ENCODE results near the gene GALNT7.

Gene GALNT7

GRCh38 chr4:173370130-173370476 lies 201.5 kb downstream of the GALNT7 start:
- Mint-ChIP-seq H3K4me1 (peaks cover 31% of the 10 kb centered on the region), H3K27ac (ENCODE audit: low read depth) (peak overlapping the region; percentile 98), H3K36me3 (ENCODE audit: insufficient read depth) (peaks cover 18% of the 10 kb centered on the region), H3K9me3 (no peaks in the 10 kb centered on the region), H3K27me3 (no peaks in the 10 kb centered on the region), H3K4me3 (peak overlapping the region; percentile 99)
- no peak for DNase-seq (ENCODE audit: low spot score in 2 of 2)
- ATAC-seq (replicated peaks; ENCODE audit: extremely low read depth, poor library complexity, severe bottlenecking): peak; percentile 47

GRCh38 chr4:173370477-173371291 lies 202.1 kb downstream of the GALNT7 start, which contains the start of gene SAP30:
Gene SAP30, plus strand, starts transcription at chr4:173370954. Its CDS starts 229 bp downstream, at chr4:173371183.
- Mint-ChIP-seq H3K27me3 (no peaks in the 10 kb centered on the region), H3K9me3 (no peaks in the 10 kb centered on the region), H3K36me3 (ENCODE audit: insufficient read depth) (peaks cover 18% of the 10 kb centered on the region), H3K4me1 (peaks cover 26% of the 10 kb centered on the region), H3K4me3 (peak within 1 kb of the TSS; percentile 99), H3K27ac (ENCODE audit: low read depth) (peak within 1 kb of the TSS; percentile 98)
- DNase-seq (ENCODE audit: low spot score in 2 of 2): peak; percentile 85 to 91
- peak; percentile 85 for ATAC-seq (replicated peaks; ENCODE audit: extremely low read depth, poor library complexity, severe bottlenecking)

DNA sequence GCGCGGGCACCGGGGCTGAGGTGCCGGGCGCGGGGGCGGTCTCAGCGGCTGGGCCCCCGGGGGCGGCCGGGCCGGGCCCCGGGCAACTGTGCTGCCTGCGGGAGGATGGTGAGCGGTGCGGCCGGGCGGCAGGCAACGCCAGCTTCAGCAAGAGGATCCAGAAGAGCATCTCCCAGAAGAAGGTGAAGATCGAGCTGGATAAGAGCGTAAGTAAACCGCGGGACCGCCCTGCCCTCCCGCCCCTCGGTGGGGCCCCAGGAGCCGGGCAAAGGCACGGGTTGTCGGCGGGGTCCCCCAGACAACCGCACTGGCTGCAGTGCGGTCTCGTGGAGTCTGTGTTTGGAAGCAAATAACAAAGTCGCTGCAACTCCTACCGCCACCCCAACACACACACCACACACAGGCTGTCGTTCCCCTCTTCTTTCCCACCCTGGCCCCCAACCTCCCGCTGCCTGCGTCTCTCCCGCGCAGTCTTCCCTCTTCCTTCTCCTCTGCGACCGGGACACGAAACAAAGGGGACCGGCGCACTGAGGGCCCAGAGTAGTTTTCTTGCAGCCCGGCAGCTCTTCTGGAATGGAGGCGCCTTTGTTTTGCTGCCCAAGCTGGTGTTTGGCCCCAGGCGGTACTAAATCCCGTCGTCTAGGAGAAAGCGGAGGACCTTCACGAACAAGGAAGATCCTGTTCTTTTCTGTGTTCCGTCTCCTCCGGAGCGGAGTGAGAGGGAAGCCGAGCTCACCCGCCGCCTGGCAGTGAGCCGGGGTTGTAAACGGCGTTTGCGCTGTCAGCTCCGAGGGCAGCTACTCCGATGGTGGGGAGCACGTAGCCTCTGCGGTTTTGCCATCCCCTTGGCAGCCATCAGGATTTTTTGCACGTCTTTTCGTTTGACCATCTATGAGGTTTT lies 202.9 kb downstream of the GALNT7 start:
- DNase-seq (ENCODE audit: low spot score in 2 of 2) (peak; percentile 28 to 41), ATAC-seq (replicated peaks; ENCODE audit: extremely low read depth, poor library complexity, severe bottlenecking) (peak; percentile 5)
- peak overlapping the region; percentile 99 for H3K4me3 Mint-ChIP-seq
- peaks cover 24% of the 10 kb centered on the region for H3K4me1 Mint-ChIP-seq
- H3K9me3 Mint-ChIP-seq: no peaks in the 10 kb centered on the region
- H3K36me3 Mint-ChIP-seq (ENCODE audit: insufficient read depth): peaks cover 18% of the 10 kb centered on the region
- no peaks in the 10 kb centered on the region for H3K27me3 Mint-ChIP-seq
- peak overlapping the region; percentile 98 for H3K27ac Mint-ChIP-seq (ENCODE audit: low read depth)

Data from central memory CD8-positive, alpha-beta T cell (primary cell).